Stimulated activated CD4-positive, alpha-beta T cell treated with anti-CD3 and anti-CD28 coated beads, Interleukin-15, amount 100 ng/mL, for 1 hour (primary cell): ENCODE results near the gene SURF2.
A peak's percentile ranks its signal among the peaks of the same experiment; 100 is the strongest.

Experiments used
- DNase-seq, 2 donors: peaks; one replicate each; pipeline ENCODE4 v3.0.0-alpha.2; 2020; ENCODE audit warnings: low read depth in 1 of 2, low spot score in 1 of 2

Gene SURF2

GRCh38 chr9:133353548-133353947 lies 2.8 kb upstream of the SURF2 start:
- no peak for DNase-seq

- no peak for DNase-seq
Measured at GRCh38 chr9:133354766-133355165, 1.6 kb upstream of the SURF2 start.

DNA sequence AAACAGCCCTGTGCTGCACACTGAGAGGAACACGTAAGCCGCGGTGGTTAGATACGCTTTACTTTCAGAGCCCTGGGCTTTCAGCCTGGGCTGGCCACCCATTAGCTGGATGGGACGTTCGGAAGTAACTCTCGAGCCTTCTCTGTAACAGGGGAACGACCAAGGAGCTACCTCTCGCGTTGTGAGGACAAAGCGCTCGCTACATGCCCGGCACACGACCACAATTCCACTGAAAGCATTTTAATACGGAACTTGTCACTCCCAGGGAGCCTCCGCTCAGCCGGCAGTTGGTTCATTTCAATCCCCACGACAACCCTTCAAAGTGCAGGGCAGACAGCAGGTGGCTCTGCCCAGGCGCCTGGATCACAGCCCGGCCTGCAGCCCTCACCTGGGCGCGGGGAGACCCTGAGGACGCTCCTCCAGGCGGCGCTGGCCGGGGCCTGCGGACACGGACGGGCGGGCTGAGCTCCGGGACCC lies 431 bp upstream of the SURF2 start:
- DNase-seq, result no peak

GRCh38 chr9:133357656-133358055 lies 1.3 kb downstream of the SURF2 start:
- no peak for DNase-seq

GRCh38 chr9:133359399-133360175 lies 3.2 kb downstream of the SURF2 start:
- no peak for DNase-seq

- DNase-seq, result no peak
Measured at GRCh38 chr9:133360400-133361393, 4.3 kb downstream of the SURF2 start.

- no peak for DNase-seq
Measured at GRCh38 chr9:133361507-133362092, 5.2 kb downstream of the SURF2 start.

- DNase-seq, result no peak
Measured at GRCh38 chr9:133362359-133363044, 6.2 kb downstream of the SURF2 start.

- no peak for DNase-seq
Measured at GRCh38 chr9:133366435-133366834, 10.1 kb downstream of the SURF2 start.

GRCh38 chr9:133367221-133367620 lies 10.9 kb downstream of the SURF2 start:
- no peak for DNase-seq

DNA sequence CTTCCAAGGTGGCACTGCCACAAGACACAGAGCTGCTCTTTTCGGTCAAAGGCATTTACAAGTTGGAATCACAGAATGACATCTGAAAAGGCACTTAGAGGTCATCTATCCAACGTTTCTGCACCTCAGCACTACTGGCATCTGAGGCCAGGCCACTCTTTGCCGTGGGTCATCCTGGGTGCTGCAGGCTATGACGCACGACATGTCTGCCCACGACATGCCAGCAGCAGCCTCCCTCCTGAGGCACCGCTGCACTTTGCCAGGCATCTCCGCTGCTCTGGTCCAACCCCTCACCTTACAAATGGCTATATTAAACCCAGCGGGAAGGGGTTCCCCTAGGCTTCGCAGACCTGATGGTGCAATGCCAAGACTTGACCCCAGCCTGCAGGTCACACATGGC lies 11.4 kb downstream of the SURF2 start:
- DNase-seq, result no peak

GRCh38 chr9:133368249-133368881 lies 12.0 kb downstream of the SURF2 start:
- no peak for DNase-seq

DNA sequence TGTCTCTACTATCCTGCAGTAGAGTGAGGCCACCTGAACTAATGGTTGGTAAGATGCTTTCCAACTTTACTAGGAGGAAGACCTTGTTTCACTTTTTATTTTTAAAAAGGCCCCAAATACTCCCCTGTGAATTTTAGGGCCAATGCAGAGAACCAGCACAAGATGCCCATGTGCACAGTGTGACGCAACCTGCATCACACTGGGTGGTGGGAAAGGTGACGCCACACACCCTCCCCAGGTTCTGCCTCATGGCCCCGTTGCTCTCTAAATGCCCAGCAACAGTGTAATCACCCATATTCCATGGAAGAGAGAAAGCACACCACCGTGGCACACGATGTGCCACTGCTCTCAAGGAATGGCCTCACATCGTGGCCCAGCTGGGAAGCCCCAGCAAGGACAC lies 13.1 kb downstream of the SURF2 start:
- no peak for DNase-seq

GRCh38 chr9:133369933-133370332 lies 13.6 kb downstream of the SURF2 start:
- no peak for DNase-seq

DNA sequence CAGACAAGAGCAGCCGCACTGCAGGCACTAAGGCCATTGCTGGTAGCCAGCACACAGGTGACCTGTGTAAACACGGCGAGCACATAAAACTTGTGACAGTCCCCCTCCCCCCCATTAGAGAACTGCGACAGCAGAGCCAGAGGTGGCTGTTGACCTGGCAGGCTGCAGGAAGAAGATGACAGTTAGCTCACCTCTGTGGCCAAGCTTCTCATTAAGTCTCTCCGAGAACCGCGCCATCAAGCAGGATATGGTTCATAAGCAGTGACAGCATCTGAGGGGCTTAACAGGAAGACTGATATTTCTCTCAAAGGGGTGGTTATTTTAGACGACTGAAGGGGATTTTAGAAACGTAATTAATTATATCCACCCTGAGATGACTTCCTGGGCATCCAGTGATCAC lies 14.3 kb downstream of the SURF2 start:
- DNase-seq, result no peak

GRCh38 chr9:133371261-133371711 lies 14.9 kb downstream of the SURF2 start:
- DNase-seq, result peak in 1 of 2 donors; percentile 40

DNA sequence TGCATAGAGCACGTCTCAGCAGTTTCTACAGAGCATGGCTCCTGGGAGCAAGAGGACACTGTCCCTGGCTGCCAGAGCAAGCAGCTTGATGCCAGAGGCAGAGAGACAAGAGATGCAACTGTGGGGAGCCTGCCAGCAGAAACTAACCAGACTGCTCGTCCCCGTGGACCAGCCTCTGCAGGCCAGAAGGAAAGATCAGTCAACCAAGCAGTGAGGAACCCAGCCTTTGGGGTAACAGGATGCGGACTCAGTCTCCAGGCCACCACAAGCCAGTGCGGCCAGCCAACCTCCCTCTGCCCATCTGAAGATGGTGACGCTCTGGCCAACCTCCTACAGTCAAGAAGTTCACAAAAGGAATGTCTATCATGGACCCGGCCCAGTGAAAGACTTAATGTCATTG lies 15.8 kb downstream of the SURF2 start:
- DNase-seq, result no peak

- DNase-seq, result no peak
Measured at GRCh38 chr9:133374612-133375115, 18.3 kb downstream of the SURF2 start.

GRCh38 chr9:133375116-133375723 lies 18.9 kb downstream of the SURF2 start:
- DNase-seq, result no peak
